ENCODE data around the gene LRRC8A.

- no peak for TF ChIP-seq CTCF (conservative IDR thresholded peaks at IDR 0.05)
- TF ChIP-seq ZFX (IDR thresholded peaks at IDR 0.05), result no peak
These were observed 40.2 kb downstream of the LRRC8A start for GRCh38 chr9:128921881-128922763.

Data from C4-2B (cell line).